OCI-LY7 (cell line): ENCODE results near the gene ACSM3. TPM values are rescaled to one million over a fixed set of nuclear protein-coding genes. Genes with fewer than 3 reads are reported as not detected.

Source experiments
- BruUV-seq: library from RNA; stranded (reverse); fragments of 400-500 nt; replicated peaks from 2 replicates; lab custom pipeline; 2021; lab: Mats Ljungman, UMichigan
- CTCF ChIA-PET: fragments of 300-600 bp; sonication (Branson Sonifier 250); formaldehyde crosslinking; loops from one replicate; lab custom pipeline; 2022; ENCODE audit warnings: antibody characterized with exemption; ENCODE audit not compliant: unreplicated experiment; lab: Charles Lee
- POLR2A ChIA-PET: fragments of 300-600 bp; sonication (Branson Sonifier 250); formaldehyde crosslinking; loops from one replicate; lab custom pipeline; 2022; ENCODE audit warnings: antibody characterized with exemption; lab: Charles Lee
- DNase-seq: peaks from one replicate; pipeline ENCODE4 v3.0.0-alpha.2; 2015; ENCODE audit warnings: low spot score
- H2AFZ ChIP-seq: fragments of 200-600 bp; sonication (generic), shearing (Covaris generic); 2 replicates; pipeline ENCODE4 v1.6.1; 2014; ENCODE audit warnings: mild to moderate bottlenecking, antibody characterized with exemption, low read length, moderate library complexity
- H3K27ac ChIP-seq: fragments of 200-600 bp; sonication (generic); 2 replicates; pipeline ENCODE4 v1.5.1; 2014; ENCODE audit warnings: mixed run types, low read depth, mild to moderate bottlenecking, moderate library complexity, low read length, inconsistent platforms; ENCODE audit not compliant: poor library complexity, severe bottlenecking
- H3K36me3 ChIP-seq: fragments of 200-600 bp; sonication (generic); 2 replicates; pipeline ENCODE4 v1.6.1; 2014; ENCODE audit warnings: mild to moderate bottlenecking, antibody characterized with exemption, low read length, moderate library complexity, mixed read lengths; ENCODE audit not compliant: insufficient read depth
- H3K4me1 ChIP-seq: fragments of 200-600 bp; sonication (generic); 2 replicates; pipeline ENCODE4 v1.5.1; 2014; ENCODE audit warnings: mild to moderate bottlenecking, low read length; ENCODE audit not compliant: insufficient read depth, poor library complexity, severe bottlenecking
- H3K4me2 ChIP-seq: fragments of 200-600 bp; sonication (generic); 2 replicates; pipeline ENCODE4 v1.6.1; 2014; ENCODE audit warnings: mild to moderate bottlenecking, low read length
- H3K4me3 ChIP-seq: fragments of 200-600 bp; sonication (generic); 2 replicates; pipeline ENCODE4 v1.5.1; 2014; ENCODE audit warnings: mild to moderate bottlenecking, low read depth, low read length; ENCODE audit not compliant: poor library complexity, severe bottlenecking
- H3K79me2 ChIP-seq: fragments of 200-600 bp; sonication (generic); 2 replicates; pipeline ENCODE4 v1.6.1; 2016; ENCODE audit warnings: low read depth, mild to moderate bottlenecking, low read length, moderate library complexity, mixed read lengths; ENCODE audit not compliant: insufficient read depth
- H3K9me2 ChIP-seq: fragments of 200-600 bp; sonication (generic); 2 replicates; pipeline ENCODE4 v1.6.1; 2016; ENCODE audit warnings: mild to moderate bottlenecking, low read length, mixed read lengths; ENCODE audit not compliant: insufficient read depth
- H3K9me3 ChIP-seq: fragments of 200-600 bp; sonication (generic); 2 replicates; pipeline ENCODE4 v1.6.1; 2014; ENCODE audit warnings: mild to moderate bottlenecking, mixed run types, low read length, mixed read lengths
- H4K20me1 ChIP-seq: fragments of 200-600 bp; sonication (generic); 2 replicates; pipeline ENCODE4 v1.6.1; 2014; ENCODE audit warnings: mild to moderate bottlenecking, antibody characterized with exemption, low read length, moderate library complexity, mixed read lengths; ENCODE audit not compliant: insufficient read depth
- EZH2phosphoT487 ChIP-seq: fragments of 200-600 bp; sonication (generic); IDR thresholded peaks from 2 replicates; pipeline ENCODE4 v1.6.1; 2018; ENCODE audit warnings: low read depth, borderline replicate concordance, mild to moderate bottlenecking, mixed run types, antibody characterized with exemption, low read length, moderate library complexity, mixed read lengths
- intact Hi-C: fragments of 100-400 bp; cut with micrococcal nuclease; formaldehyde crosslinking; loops from one replicate; pipeline ENCODE4 v1.10.0; 2022; ENCODE audit not compliant: unreplicated experiment
- total RNA-seq, 2 experiments: library from RNA; depleted of rRNA in 1 of 2; stranded (reverse); fragments of >200 nt in 1 of 2; shearing (Covaris generic) in 1 of 2; gene quantifications; 2 replicates each; pipeline ENCODE4 v1.2.3, GENCODE V29; 2014 to 2022
- TF ChIP-seq, protein P1 (sequence below): fragments of 200-600 bp; sonication (generic); conservative IDR thresholded peaks from 2 replicates; pipeline ENCODE4 v1.5.1; 2014; ENCODE audit warnings: mild to moderate bottlenecking, antibody characterized with exemption, low read length, moderate library complexity, mixed read lengths

The ACSM3 gene
- total RNA-seq, 2 experiments from 2014 or later: 2.8 to 4.5 TPM

DNA sequence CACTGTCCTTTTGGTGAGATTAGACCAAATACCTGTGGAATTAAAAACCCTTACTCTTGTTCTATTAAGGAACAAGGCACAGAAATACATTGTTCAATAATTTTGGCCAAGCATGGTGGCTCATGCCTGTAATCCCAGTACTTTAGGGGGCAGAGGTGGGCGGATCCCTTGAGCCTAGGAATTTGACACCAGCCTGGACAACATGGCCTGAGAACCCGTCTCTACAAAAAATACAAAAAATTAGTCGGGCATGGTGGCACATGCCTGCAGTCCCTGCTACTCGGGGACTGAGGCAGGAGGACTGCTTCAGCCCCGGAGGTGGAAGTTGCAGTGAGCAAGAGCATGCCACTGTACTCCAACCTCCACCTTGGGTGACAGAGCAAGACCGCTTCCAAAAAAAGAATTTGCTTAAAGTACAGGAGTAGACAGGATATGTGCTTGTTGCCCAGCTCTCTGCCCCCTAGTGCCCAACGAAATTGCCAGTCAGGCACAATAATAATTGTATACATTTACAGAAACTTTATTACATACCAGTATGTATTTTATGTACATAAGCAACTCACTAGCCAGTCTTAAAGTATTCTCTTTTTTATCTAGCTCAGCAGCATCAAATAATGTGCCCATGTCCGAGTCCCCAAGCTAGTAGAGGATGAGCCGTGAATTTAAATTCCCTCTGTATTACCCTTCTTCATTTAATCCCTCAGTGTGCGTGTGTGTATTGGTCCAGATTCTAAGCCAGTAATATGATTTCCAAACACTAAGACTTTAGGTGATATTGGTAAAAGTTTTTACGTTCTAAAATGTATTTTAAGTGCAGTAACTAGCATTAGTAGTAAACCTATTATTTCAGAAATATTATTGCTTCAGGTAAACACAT, 23.6 kb upstream of the ACSM3 start:
- Histone ChIP-seq H2AFZ (no peak overlapping the region), H3K27ac (peak overlapping the region; percentile 20), H3K79me2 (peaks cover 39% of the 10 kb centered on the region), H3K9me2 (no peaks in the 10 kb centered on the region), H4K20me1 (peaks cover 18% of the 10 kb centered on the region), H3K4me1 (peaks cover 13% of the 10 kb centered on the region), H3K36me3 (peaks cover 53% of the 10 kb centered on the region), H3K4me3 (peak overlapping the region; percentile 92), H3K4me2 (peak overlapping the region; percentile 92), H3K9me3 (no peaks in the 10 kb centered on the region)
- TF ChIP-seq EZH2phosphoT487: no peak
- TF ChIP-seq, protein P1, sequence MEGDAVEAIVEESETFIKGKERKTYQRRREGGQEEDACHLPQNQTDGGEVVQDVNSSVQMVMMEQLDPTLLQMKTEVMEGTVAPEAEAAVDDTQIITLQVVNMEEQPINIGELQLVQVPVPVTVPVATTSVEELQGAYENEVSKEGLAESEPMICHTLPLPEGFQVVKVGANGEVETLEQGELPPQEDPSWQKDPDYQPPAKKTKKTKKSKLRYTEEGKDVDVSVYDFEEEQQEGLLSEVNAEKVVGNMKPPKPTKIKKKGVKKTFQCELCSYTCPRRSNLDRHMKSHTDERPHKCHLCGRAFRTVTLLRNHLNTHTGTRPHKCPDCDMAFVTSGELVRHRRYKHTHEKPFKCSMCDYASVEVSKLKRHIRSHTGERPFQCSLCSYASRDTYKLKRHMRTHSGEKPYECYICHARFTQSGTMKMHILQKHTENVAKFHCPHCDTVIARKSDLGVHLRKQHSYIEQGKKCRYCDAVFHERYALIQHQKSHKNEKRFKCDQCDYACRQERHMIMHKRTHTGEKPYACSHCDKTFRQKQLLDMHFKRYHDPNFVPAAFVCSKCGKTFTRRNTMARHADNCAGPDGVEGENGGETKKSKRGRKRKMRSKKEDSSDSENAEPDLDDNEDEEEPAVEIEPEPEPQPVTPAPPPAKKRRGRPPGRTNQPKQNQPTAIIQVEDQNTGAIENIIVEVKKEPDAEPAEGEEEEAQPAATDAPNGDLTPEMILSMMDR: peak; percentile 78
- peak; percentile 59 for DNase-seq
- CTCF ChIA-PET: no interaction called here
- POLR2A ChIA-PET: interaction anchor here (0.7 to 1.5 kb wide), 3 partner anchors 9 to 110 kb away, joined by 3 to 6 read pairs (median 3); no protein-coding TSS in a partner anchor
- intact Hi-C loops: no loop called here
- TSS peak; percentile 46 for BruUV-seq

DNA sequence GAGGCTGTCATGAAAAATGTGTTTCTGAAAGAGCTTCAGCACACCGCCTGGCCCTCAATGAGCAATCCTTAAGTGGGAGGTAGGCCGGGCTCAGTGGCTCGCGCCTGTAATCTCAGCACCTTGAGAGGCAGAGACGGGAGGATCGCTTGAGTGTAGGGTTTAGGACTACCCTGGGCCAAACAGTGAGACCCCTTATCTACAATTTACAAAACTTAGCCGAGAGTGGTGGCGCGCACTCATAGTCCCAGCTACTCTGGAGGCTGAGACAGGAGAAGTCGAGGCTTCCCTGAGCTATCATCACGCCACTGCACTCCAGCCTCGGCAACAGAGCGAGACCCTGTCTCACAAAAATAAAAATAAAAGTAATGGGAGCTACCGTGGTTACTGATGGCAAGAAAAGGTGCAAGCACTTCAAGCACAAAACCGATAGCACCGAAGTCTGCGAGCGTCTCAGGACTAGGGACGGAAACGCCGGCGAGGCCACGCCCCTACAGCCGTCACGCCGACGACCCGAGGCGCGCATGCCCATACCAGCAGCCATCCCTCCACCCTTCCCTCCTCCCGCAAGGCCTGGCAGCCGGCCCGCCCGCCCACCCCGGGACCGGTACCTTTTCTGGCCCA, 22.8 kb upstream of the ACSM3 start:
- Histone ChIP-seq H3K27ac (peak overlapping the region; percentile 75), H3K9me3 (no peaks in the 10 kb centered on the region), H3K4me1 (peaks cover 13% of the 10 kb centered on the region), H3K79me2 (peaks cover 39% of the 10 kb centered on the region), H2AFZ (peak overlapping the region; percentile 59; the same call in 1 of the 2 replicates), H3K36me3 (peaks cover 46% of the 10 kb centered on the region), H3K4me3 (peak overlapping the region; percentile 92), H3K4me2 (peak overlapping the region; percentile 92), H4K20me1 (peaks cover 18% of the 10 kb centered on the region), H3K9me2 (no peaks in the 10 kb centered on the region)
- intact Hi-C loops: loop anchor here (1.0 kb wide), 1 partner anchor 65 kb away; the partner anchor contains the start of genes ERI2 and REXO5
- BruUV-seq: no TSS peak
- ChIA-PET POLR2A (interaction anchor here (0.7 to 1.0 kb wide), 2 partner anchors 9 to 110 kb away, joined by 3 read pairs; no protein-coding TSS in a partner anchor), CTCF (no interaction called here)
- TF ChIP-seq EZH2phosphoT487: no peak
- TF ChIP-seq, protein P1: no peak
- peak; percentile 88 for DNase-seq
